ENCODE data around the gene KIF26B.

The KIF26B gene

GRCh38 chr1:245365095-245366020 is 210.6 kb downstream of the KIF26B start:
- in situ Hi-C loops (cut with HindIII; ENCODE audit: low sequenced_read_pairs): no loop called here

GRCh38 chr1:245366886-245367285 is 212.1 kb downstream of the KIF26B start:
- in situ Hi-C loops (cut with HindIII; ENCODE audit: low sequenced_read_pairs): no loop called here
- no peak for TF ChIP-seq CTCF (IDR thresholded peaks at IDR 0.05; ENCODE audit: low read depth, low read length, missing control alignments)
- no peak for DNase-seq (ENCODE audit: low read depth)
- H3K4me3 ChIP-seq (ENCODE audit: low read depth, low read length): no peak overlapping the region

More at GRCh38 chr1:245365095-245366020, 210.6 kb downstream of the KIF26B start:
- TF ChIP-seq CTCF (IDR thresholded peaks at IDR 0.05; ENCODE audit: low read depth, low read length, missing control alignments): no peak
- no peak for DNase-seq (ENCODE audit: low read depth)
- no peak overlapping the region for H3K4me3 ChIP-seq (ENCODE audit: low read depth, low read length)

- no peak for TF ChIP-seq CTCF (IDR thresholded peaks at IDR 0.05; ENCODE audit: low read depth, low read length, missing control alignments)
- in situ Hi-C loops (cut with HindIII; ENCODE audit: low sequenced_read_pairs): no loop called here
- H3K4me3 ChIP-seq (ENCODE audit: low read depth, low read length): no peak overlapping the region
- no peak for DNase-seq (ENCODE audit: low read depth)
Measured at GRCh38 chr1:245370175-245370825, 215.5 kb downstream of the KIF26B start.

GRCh38 chr1:245370905-245371581 is 216.3 kb downstream of the KIF26B start:
- TF ChIP-seq CTCF (IDR thresholded peaks at IDR 0.05; ENCODE audit: low read depth, low read length, missing control alignments): no peak
- in situ Hi-C loops (cut with HindIII; ENCODE audit: low sequenced_read_pairs): no loop called here
- DNase-seq (ENCODE audit: low read depth): no peak
- H3K4me3 ChIP-seq (ENCODE audit: low read depth, low read length): no peak overlapping the region

GRCh38 chr1:245373131-245373530 is 218.3 kb downstream of the KIF26B start:
- no peak for DNase-seq (ENCODE audit: low read depth)
- no peak overlapping the region for H3K4me3 ChIP-seq (ENCODE audit: low read depth, low read length)
- no peak for TF ChIP-seq CTCF (IDR thresholded peaks at IDR 0.05; ENCODE audit: low read depth, low read length, missing control alignments)
- in situ Hi-C loops (cut with HindIII; ENCODE audit: low sequenced_read_pairs): no loop called here

- DNase-seq (ENCODE audit: low read depth): peak; percentile 9
- in situ Hi-C loops (cut with HindIII; ENCODE audit: low sequenced_read_pairs): no loop called here
- no peak overlapping the region for H3K4me3 ChIP-seq (ENCODE audit: low read depth, low read length)
- TF ChIP-seq CTCF (IDR thresholded peaks at IDR 0.05; ENCODE audit: low read depth, low read length, missing control alignments): no peak
Measured at GRCh38 chr1:245375789-245376460, 221.1 kb downstream of the KIF26B start.

Data from astrocyte of the cerebellum (primary cell).